Measurements from ENCODE around the gene RFTN2.

DNA sequence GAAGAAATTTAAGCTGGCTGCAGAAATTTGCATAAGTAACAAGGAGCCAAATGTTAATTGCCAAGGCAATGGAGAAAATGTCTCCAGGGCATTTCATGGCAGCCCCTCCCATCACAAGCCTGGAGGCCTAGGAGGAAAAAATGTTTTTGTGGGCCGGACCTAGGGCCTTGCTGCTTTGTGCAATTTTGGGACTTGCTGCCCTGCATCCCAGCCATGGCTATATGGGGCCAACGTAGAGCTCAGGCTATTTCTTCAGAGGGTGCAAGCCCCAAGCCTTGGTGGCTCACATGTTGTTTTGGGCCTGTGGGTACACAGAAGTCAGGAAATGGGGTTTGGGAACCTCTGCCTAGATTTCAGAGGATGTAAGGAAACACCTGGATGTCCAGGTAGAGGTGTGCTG is 101.8 kb downstream of the RFTN2 start:
- TF ChIP-seq POLR2A (IDR thresholded peaks at IDR 0.05) (no peak), CTCF (IDR thresholded peaks at IDR 0.05) (no peak)
